Thyroid gland (tissue), 4 donors: ENCODE data around the gene ZNF80. TPM values are rescaled to one million over a fixed set of nuclear protein-coding genes. Genes with fewer than 3 reads are reported as not detected.
A peak's percentile ranks its signal among the peaks of the same experiment; 100 is the strongest.

Experiments used
- DNase-seq, 2 donors: peaks; one replicate each; pipeline ENCODE4 v3.0.0-alpha.2; 2019
- H3K27ac ChIP-seq, 3 donors: fragments of 200-600 bp; sonication (generic); 1 replicate in 2 of 3; 2 replicates in 1 of 3; pipeline ENCODE4 v1.5.1; 2016 to 2019; ENCODE audit warnings: mild to moderate bottlenecking in 1 of 3, moderate library complexity in 1 of 3
- H3K27me3 ChIP-seq: fragments of 200-600 bp; sonication (generic); one replicate; pipeline ENCODE4 v1.5.1; 2019
- H3K36me3 ChIP-seq, 2 donors: fragments of 200-600 bp; sonication (generic); one replicate each; pipeline ENCODE4 v1.5.1; 2016 to 2019
- H3K4me1 ChIP-seq, 2 donors: fragments of 200-600 bp; sonication (generic); one replicate each; pipeline ENCODE4 v1.5.1; 2017 to 2019
- H3K4me3 ChIP-seq, 3 donors: fragments of 200-600 bp; sonication (generic); replicated peaks in 1 of 3; 1 replicate in 2 of 3; 2 replicates in 1 of 3; pipeline ENCODE4 v1.5.1; 2016; ENCODE audit warnings: mild to moderate bottlenecking in 1 of 3
- H3K9me3 ChIP-seq: fragments of 200-600 bp; sonication (generic); one replicate; pipeline ENCODE4 v1.5.1; 2017
- POLR2A ChIP-seq, 2 donors: fragments of 450-650 bp; IDR thresholded peaks; one replicate each; pipeline ENCODE4 v1.6.1; 2017; ENCODE audit warnings: antibody characterized with exemption in 2 of 2, mild to moderate bottlenecking in 2 of 2, moderate library complexity in 1 of 2
- WGBS, 2 donors: methylation state at CpG; one replicate each; pipeline ENCODE4 v1.1.5; 2017; 5-methylcytosine and 5-hydroxymethylcytosine counted together
- intact Hi-C: fragments of 100-400 bp; cut with DNase I; formaldehyde crosslinking; loops from one replicate; pipeline ENCODE4 v1.15.1; 2023
- total RNA-seq, 4 donors: library from RNA; depleted of rRNA; stranded (reverse); fragments of >200 nt; gene quantifications; one replicate each; pipeline ENCODE4 v1.2.3, GENCODE V29; 2016
- TF ChIP-seq, protein P1 (sequence below), 6 experiments: fragments of 200-600 bp in 3 of 6; fragments of 450-650 bp in 3 of 6; sonication (generic) in 3 of 6; IDR thresholded peaks; one replicate each; pipeline ENCODE4 v1.5.1; 2016 to 2019; ENCODE audit warnings: antibody characterized with exemption in 6 of 6, mild to moderate bottlenecking in 2 of 6, inconsistent platforms in 1 of 6, moderate library complexity in 1 of 6

ZNF80 gene
- total RNA-seq, 4 donors from 2014 or later = not detected

DNA sequence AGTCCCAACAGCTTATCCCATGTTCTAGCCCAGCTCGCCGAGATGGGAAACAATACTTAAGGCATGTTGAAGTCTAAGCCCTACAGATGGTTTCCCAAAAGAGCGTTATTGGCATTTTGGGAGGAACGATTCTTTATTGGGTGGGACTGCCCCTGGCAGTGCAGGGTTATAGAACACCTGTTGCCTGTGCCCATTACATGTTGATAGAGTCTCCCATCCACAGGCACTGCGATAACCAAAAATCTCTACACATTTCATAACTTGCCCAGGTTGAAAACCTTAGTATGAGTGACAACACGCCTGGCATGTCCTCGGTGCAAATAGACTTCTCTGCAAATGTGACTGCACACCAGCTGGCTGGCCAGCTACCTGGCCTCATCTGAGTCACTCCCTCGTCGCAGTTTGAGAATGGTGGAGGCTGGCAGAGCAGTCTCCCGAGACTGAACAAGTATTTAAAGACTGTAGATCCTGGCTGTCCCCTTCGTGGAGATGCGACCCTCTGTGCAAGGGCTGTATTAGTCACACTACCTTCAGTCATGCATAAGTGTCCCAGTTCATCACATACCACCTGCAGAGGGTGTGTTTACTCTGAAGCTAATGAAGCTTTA, 18.7 kb downstream of the ZNF80 start:
- 75 to 86% methylated on average over 12 of the region's 12 CpGs for WGBS, 2 donors
- peak in 1 of 2 donors; percentile 22 for DNase-seq
- intact Hi-C loops = no loop called here

DNA sequence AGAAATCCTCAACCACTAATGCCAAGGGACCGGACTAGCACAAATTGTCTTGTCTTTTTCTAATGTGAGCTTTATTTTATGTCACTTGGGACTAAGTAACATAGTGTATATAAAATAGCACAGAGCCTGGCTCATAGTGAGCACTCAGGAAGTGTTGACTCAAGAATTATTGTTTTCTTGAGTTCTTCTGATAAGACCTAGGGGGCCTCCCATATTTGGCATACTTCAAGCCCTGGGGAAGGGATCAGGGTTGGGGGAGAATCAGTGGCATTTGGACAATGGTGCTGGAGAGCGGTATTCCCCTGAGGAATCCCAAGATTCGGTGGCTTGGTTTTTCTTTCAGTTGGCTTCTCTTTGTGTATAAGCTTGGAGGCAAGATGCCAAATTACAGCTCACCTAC, 19.4 kb downstream of the ZNF80 start:
- WGBS, 2 donors = 84 to 86% methylated on average over 3 of the region's 3 CpGs
- DNase-seq = no peak
- TF ChIP-seq POLR2A (IDR thresholded peaks at IDR 0.05) = no peak
- TF ChIP-seq, protein P1, sequence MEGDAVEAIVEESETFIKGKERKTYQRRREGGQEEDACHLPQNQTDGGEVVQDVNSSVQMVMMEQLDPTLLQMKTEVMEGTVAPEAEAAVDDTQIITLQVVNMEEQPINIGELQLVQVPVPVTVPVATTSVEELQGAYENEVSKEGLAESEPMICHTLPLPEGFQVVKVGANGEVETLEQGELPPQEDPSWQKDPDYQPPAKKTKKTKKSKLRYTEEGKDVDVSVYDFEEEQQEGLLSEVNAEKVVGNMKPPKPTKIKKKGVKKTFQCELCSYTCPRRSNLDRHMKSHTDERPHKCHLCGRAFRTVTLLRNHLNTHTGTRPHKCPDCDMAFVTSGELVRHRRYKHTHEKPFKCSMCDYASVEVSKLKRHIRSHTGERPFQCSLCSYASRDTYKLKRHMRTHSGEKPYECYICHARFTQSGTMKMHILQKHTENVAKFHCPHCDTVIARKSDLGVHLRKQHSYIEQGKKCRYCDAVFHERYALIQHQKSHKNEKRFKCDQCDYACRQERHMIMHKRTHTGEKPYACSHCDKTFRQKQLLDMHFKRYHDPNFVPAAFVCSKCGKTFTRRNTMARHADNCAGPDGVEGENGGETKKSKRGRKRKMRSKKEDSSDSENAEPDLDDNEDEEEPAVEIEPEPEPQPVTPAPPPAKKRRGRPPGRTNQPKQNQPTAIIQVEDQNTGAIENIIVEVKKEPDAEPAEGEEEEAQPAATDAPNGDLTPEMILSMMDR (IDR thresholded peaks at IDR 0.05) = no peak
- Histone ChIP-seq H3K27ac (peak overlapping the region; percentile 63 to 77 (median 76)), H3K9me3 (no peaks in the 10 kb centered on the region), H3K36me3 (no peaks in the 10 kb centered on the region), H3K4me3 (no peak overlapping the region), H3K4me1 (peaks cover 49 to 65% of the 10 kb centered on the region in 2 donors), H3K27me3 (no peaks in the 10 kb centered on the region)
- intact Hi-C loops = no loop called here

More for the DNA sequence above, 18.7 kb downstream of the ZNF80 start:
- peak overlapping the region; percentile 75 to 84 (median 76) for H3K27ac ChIP-seq
- peaks cover 42 to 58% of the 10 kb centered on the region in 2 donors for H3K4me1 ChIP-seq
- TF ChIP-seq POLR2A (IDR thresholded peaks at IDR 0.05) = no peak
- TF ChIP-seq, protein P1 (IDR thresholded peaks at IDR 0.05) = no peak
- no peaks in the 10 kb centered on the region for H3K36me3 ChIP-seq
- H3K27me3 ChIP-seq = no peaks in the 10 kb centered on the region
- H3K9me3 ChIP-seq = no peaks in the 10 kb centered on the region
- no peak overlapping the region for H3K4me3 ChIP-seq

DNA sequence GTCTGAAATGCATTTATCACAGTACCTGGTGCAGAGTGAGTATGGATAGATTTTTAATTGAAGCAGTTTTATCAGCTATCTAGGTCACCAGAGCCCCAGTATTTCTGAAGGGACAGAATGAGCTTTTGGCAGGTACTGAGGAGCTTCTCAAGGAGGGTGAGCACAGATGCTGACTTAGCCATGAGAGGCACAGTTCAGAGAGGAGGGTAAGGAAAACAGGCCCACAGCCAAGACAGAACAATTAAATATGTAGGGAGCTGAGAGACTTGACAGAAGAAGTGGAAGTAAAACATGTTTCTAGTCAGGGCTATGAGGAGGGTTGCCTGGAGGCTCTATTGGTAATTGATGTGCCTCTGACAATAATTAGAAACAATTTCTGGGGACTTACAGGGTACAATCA, 20.1 kb downstream of the ZNF80 start:
- TF ChIP-seq, protein P1 (IDR thresholded peaks at IDR 0.05) = no peak
- no peak for TF ChIP-seq POLR2A (IDR thresholded peaks at IDR 0.05)

DNA sequence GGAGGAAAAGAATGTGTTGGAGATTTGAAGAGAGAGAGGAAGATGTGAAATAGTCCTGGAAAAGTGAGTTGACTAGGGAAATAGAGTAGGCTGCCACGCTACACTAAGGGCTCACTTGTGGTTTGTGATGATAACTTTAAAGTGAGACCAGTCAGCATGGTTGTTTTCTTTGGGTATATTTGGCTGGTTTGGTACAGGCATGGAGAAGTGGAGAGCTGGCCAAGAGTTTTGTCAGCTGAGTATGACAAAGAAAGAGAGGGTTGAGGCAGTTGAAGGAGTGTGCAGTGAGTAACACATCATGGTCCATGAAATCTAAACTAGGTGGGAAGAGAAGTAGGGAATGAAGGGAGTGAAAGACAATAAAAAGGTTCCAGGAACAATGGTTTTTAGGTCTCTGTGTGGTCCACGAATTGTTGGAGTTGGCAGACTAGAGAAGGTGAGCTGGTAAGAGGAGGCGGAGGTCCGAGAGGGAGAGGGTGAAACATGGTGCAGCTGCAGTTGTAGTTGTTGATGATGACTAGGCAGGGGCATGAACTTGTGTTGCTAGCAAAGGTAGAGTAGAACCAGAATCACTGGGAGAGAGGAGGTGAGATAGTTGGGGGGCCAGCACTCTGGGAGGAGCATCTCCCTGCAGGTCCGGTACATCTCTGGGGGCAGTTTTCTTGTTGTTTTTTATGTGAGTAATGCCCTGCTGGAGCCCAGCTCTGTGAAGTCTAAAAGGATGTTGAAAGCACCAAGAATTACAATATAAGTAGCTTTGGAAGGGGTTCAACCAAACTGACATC, 21.0 kb downstream of the ZNF80 start:
- Histone ChIP-seq H3K27me3 (no peaks in the 10 kb centered on the region), H3K9me3 (no peaks in the 10 kb centered on the region), H3K4me3 (no peak overlapping the region), H3K4me1 (peaks cover 52 to 70% of the 10 kb centered on the region in 2 donors), H3K27ac (peak overlapping the region; percentile 63 to 77 (median 76)), H3K36me3 (no peaks in the 10 kb centered on the region)
- 61 to 65% methylated on average over 5 of the region's 5 CpGs for WGBS, 2 donors
- intact Hi-C loops = no loop called here
- no peak for TF ChIP-seq POLR2A (IDR thresholded peaks at IDR 0.05)
- TF ChIP-seq, protein P1 (IDR thresholded peaks at IDR 0.05) = no peak
- DNase-seq = peak; percentile 79 to 80

More for the DNA sequence above, 20.1 kb downstream of the ZNF80 start:
- peak; percentile 66 to 70 for DNase-seq
- peak overlapping the region; percentile 63 to 77 (median 76) for H3K27ac ChIP-seq
- no peaks in the 10 kb centered on the region for H3K9me3 ChIP-seq
- H3K4me1 ChIP-seq = peaks cover 52 to 70% of the 10 kb centered on the region in 2 donors
- no peak overlapping the region for H3K4me3 ChIP-seq
- no peaks in the 10 kb centered on the region for H3K36me3 ChIP-seq
- no peaks in the 10 kb centered on the region for H3K27me3 ChIP-seq
- intact Hi-C loops = no loop called here
